HG03280 (cell line): ENCODE results near the gene SFXN1.
A peak's percentile ranks its signal among the peaks of the same experiment; 100 is the strongest.

ENCODE experiments used
- ATAC-seq: cut with Tn5 transposase; IDR thresholded peaks from one replicate; pipeline ENCODE4 v1.9.1; 2021; ENCODE audit warnings: mild to moderate bottlenecking, moderate library complexity; ENCODE audit not compliant: unreplicated experiment

Gene SFXN1

DNA sequence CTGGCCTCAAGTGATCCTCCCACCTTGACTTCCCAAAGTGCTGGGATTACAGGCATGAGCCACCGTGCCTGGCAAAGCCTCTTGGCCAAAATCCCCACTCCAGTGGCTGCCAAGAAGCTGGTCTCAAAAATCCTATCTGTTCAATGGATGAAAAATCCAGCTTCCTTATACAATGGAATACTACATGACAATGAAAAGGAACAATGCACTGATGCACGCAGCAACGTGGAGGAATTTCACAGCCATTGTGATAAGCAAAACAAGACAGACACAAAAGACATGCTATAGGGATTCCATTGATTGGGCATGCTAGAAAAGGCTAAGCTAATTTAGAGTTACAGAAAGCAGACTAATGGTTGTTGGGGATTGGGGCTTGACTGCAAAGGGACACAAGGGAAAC, 13.1 kb upstream of the SFXN1 start:
- ATAC-seq, result no peak

DNA sequence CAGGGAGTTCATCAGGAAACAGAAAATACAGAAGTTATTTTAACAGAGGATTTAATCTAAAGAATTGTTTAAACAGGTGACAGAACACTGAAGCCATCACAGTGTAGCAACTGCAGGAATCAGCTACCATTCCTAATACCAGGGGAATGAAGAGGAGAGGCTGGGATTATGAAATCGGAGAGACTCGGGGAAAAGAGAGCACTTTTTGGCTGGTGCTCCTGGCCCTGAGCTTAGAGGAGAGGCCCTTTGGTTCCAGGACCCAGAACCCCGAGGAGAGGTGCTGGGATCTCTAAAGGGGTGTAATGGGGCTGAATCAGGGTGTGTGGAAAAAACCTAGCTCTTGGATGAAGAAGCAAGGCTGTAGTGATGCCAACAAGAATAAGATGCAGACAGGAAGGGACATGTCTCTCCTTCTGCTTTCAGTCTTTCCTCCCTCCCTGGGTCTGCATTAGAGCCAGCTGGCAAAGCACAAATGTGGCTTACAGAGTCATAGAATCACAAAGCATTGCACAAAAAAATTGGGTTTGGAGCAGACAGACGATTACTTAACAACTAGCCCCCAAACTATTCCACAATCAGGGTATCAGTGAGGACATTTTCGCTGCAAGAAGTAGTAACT, 11.6 kb upstream of the SFXN1 start:
- ATAC-seq, result no peak

DNA sequence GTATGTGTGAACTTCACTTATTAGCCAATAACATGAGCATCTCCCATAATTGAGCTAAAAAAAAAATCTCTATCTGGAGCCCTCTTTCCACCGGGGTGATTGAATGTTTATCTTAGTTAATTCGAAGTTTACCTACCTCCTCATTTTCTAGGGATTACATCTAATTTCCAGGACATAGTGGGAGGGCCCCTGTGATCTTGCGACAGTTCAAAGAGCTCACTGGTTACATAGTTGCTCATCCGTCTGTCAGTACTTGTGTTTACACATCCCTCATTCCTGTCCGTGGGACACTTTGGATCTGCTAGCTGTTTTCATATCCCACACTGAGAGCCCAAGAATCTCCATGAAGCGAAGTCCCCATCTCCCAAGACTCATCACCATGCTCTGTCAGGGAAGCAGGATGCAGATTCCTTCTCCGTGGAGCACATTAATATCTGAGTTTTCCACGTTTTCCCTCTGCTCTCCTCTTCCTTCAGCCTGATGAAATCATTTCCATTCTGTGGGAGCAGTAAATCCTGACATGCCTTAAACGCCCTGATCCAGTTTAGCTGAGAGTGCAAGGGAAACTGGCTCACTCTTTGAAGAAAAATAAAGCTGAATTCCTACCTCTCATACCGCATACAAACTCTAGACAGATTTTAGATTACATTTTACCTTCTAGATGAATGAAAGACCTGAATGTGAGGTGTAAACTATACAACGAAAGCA, 10.2 kb upstream of the SFXN1 start:
- no peak for ATAC-seq

DNA sequence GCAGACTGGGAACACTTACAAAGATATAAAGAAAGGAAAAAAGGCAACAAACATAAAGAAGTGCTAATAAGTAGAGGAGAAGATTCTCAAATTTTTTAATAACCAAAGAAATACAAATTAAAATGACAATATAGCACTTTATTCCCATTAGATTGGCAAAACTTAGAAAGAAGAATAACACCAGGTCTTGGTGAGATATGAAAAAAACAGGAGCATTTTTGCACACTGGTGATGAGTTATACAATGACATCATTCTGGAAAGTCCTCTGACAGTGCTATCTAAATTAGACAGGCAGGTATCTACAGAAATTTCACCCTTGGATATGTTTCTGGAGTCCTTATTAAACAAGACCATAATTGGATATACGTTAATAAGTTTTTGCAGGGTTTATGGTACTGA, 9.5 kb upstream of the SFXN1 start:
- no peak for ATAC-seq

DNA sequence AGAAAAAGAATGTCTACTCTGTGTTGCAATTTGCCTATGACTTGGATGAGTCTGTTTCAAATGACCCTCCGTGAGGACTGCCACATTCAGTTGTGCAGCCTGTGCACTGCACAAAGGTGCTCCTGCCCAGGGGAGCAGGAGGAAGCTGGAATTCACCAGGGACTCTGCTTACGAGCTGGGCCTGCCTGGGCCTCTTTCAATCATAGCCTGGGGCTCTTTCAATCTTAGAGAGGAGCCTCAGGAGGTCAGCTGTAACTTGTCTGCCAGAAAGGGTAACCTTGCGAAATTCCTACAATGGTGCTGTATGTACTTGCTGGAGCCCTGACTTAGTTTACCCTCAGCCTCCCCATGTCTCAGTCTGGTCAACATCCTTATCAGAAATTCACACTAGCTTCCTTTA, 8.4 kb upstream of the SFXN1 start:
- no peak for ATAC-seq

DNA sequence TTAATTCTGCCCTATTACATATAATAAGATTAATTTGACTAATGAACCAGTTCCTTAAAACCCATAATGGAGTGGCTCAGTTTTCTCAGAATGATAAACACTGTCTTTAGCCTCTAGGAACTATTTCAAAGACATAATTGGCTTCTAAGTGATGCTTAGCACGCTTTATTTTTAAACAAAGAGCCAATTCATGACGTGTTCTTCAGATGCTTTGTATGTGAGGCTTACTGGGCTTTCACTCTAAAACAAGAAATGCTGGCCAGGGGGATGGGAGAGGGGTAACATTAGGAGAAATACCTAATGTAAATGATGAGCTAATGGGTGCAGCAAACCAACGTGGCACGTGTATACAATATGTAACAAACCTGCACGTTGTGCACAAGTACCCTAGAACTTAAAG, 7.6 kb upstream of the SFXN1 start:
- ATAC-seq, result no peak

DNA sequence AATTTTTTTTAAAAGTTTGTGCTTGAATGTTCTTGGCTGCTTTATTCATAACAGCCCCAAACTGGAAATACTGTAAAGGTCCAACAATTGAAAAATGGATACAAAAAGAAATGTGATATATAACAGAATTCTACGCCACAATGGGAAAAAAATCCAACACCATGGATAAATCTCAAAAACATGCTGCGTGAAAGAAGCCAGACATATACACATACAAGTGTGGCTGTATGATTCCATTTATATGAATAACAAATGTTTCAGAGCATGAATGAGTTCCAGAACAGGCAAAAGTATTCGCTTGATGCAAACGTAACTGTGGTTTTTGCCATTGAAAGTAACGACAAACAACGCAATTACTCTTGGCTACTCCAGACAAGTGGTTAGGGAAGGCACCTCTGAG, 7.2 kb upstream of the SFXN1 start:
- no peak for ATAC-seq

DNA sequence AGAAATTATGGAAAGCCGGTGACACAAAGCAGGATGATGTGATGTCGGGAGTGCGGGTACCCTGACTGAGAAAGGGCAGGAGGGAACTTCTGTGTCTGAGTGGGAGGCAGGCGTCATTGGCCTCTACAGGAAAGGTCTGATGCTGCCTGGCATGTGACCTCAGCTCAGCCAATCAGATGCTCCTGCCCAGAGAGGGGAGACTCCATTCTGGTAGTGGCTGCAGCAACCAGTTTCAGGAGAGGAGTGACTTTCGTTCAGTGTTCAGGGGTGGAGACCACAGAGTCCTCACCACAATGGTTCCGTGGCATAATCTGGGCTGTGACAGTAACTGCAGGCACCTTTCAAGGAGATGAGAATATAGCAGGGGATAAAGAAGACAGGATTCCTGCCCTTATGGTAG, 6.7 kb upstream of the SFXN1 start:
- ATAC-seq, result no peak

DNA sequence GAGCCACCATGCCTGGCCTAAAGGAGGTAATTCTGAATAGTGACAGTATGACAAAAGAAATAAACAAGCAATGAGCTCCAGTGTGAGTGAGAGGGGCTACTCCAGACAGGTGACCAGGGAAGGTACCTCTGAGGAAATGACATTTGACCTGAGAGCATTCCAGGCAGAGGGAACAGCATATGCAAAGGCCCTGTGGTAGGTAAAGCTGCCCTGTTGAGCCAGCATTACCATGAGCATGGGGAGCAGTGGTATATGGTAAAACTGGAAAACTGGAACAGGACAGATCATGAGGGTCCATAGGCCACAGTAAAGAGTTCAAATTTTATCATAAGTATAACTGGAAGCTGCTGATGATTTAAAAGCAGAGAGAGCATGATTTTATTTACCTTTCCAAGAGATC, 6.0 kb upstream of the SFXN1 start:
- ATAC-seq, result no peak

DNA sequence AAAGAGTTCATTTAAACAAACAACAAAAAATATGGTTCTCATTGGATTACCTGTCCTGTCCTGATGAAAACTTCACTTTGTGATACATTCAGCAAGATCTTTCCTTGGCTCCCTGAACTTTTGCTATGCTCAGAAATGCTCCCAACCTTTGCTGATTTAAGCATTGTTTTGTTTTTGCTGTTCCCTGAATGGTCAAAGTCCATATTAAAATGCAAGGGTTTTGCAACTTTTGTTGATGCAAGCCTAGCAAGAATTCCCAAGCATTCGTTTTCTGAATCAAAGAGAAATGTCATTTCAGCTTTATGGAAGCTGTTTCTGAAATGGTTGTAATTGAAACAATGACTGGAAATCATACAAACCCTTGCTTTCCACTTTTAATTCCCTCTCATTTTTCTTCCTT, 3.1 kb upstream of the SFXN1 start:
- no peak for ATAC-seq

DNA sequence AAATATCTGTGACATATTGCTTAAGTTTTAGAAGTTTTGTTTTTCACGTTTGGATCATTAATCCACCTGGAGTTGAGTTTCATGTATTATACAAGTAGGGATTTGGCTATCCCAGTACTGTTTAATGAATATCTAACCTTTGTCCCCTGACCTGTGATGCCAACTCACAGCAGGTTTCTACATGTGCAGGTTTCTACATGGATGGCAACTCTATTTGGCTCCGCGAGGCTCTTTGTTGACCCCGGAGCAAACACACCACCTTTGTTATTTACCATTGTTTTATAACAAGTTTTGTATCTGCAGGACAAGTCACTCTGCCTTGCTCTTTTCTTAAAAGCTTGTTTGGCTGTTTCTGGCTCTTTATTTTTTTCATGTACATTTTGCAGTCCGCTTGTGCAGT, 920 bp upstream of the SFXN1 start:
- no peak for ATAC-seq

DNA sequence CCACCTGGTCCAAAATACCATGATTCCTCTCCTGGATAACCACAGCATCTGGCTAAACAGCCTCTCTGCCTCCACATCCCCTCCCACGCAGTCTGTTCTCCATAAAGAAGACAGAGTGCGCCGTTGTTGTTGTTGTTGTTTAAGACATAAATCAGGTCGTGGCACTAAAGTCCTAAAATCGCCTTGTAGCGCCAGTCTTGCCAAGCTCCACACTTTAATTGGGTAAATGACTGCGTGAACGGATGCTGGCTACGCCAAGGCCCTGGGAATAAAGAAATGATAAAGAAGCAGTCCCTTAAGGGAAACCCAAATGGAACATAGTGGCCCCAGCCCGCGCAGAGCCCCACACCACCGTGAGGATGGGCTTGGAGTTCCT, 364 bp upstream of the SFXN1 start:
- no peak for ATAC-seq

DNA sequence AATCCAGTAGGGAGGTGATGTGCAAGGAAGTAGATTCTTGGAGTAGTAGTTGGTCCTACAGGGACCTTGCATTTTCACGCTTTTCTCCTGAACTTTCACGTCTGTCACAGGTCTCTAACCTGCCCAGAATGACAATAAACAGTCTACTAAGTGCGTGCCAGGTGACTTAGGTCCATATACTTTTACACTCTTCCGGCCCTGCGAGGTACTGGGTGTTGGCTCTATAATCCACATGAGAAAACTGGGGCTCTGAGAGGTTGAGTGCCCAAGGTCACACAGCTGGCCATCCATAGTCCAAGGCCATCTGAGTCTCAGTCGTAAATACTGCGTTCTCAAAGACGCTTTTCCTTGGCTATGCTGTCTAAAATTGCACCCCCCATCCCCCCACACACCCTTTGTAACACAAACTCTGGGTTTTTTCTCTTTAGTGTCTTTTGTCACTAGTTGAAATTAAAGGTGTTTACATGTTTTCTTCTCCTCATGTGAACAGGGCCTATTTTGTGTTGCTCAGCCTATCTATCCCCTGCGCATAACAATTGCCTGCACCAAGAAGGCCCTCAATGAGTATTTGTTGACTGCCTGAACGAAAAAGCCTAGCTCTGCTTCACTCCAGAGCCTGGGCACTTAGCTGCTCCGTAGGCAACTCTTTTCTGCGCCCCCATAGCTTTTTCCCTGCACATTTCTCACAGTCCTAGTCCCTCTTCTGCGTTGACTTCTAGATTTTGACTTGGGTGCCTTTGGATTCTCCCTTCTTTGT, 943 bp downstream of the SFXN1 start:
- ATAC-seq, result peak; percentile 4

DNA sequence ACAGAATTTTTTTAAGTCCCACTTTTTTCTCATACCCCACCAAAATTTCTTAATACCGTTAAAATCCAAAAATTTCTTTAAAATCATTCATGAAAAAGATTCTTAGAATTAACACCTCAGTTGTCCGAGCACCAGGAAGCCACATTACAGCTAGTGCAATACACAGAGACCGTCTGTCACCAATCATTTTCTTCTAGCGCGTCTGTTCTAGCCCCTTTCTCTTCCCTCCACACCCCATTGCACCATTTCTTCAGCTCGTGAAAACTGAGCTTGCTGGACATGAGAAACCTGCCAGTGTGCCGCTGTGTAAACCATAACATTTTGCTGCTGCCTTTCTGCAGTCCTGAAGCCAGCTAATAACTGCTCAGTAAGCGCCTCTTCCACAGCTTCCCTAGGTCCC, 5.0 kb downstream of the SFXN1 start:
- no peak for ATAC-seq

DNA sequence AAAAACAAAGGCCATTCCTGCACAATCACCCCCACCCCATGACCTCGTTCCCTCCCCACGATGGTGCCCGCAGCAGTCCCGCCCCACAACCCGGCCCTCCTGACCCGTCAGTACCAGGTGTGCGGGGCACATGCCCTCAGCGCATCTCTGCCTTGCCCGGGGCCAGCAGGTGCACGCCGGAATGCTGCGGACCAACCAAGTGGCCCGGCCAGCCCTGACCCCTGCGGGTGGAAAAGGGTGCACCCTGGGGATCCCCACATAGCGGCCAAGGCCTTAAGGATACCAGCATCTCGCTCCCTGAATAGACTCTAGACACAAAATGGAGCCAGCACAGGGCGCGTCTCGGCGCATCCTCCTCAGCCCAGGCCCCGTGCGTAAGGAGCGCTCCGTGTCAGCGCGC, 6.0 kb downstream of the SFXN1 start:
- ATAC-seq, result no peak

DNA sequence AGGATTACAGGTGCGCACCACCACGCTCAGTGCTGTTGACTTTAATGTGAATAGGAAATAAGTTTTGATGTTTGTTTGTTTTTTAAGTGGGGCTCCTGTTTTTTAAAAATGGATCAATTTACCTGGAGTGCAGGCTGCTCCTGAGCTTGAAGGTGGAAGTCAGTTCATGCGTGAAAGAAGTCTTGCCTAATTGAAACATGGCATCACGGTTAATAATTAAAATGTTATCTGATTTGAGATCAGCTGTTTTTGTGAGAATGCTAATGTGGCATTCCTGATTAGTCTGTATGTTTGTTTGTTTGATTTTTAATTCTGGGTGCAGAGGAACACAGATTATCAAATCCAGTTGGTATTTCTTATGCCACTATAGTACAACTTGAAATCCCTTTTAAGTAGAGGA, 6.5 kb downstream of the SFXN1 start:
- no peak for ATAC-seq

DNA sequence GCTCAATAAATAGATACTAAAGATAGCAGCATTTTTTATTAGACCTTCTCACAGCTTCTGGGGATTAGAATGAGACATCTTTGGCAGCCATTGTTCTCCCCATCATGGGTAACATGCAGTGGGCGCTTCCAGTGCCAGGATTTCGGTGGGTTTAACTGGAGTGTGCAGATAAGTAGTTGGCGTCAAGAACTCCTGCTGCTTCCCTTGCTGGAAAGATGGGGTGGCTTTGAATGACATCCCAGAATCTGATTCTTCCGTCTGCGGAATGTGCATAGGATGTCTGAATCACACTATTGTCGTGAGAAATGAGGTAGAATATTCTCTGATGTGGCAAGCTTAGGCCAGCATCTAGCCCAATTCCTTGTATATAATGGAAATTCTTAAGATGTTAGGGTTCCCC, 7.3 kb downstream of the SFXN1 start:
- no peak for ATAC-seq

DNA sequence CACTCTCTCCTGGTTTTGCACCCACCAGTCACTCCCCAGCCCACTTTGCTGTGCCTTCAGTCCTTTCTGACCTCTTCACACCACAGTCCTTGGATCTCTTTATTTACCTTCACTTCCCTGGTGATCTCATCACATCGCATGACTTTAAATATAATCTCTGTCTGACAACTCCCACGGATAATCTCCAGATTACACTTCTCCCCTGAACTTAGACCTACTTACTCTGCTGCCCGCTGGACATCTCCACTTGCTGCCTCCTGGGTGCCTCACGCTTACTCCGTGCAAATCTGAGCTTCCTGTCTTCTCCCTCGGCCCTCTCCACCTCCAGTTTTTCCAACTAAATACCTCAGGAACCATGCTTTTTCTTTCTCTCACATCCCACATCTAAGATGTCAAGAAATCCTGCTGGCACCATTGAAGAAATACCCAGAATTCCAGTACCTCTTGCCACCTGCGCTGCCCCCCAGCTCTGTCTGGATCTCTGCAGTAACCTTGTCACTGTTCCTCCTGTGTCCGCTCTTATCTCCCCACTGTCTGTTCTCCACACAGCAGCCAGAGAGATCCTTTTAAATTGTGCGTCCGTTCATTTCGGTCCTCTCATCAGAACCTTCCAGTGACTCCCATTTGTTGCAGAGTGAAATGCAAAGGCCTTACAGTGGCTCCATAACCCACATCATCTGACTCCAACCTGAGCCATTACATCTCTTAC, 9.3 kb downstream of the SFXN1 start:
- ATAC-seq, result no peak

DNA sequence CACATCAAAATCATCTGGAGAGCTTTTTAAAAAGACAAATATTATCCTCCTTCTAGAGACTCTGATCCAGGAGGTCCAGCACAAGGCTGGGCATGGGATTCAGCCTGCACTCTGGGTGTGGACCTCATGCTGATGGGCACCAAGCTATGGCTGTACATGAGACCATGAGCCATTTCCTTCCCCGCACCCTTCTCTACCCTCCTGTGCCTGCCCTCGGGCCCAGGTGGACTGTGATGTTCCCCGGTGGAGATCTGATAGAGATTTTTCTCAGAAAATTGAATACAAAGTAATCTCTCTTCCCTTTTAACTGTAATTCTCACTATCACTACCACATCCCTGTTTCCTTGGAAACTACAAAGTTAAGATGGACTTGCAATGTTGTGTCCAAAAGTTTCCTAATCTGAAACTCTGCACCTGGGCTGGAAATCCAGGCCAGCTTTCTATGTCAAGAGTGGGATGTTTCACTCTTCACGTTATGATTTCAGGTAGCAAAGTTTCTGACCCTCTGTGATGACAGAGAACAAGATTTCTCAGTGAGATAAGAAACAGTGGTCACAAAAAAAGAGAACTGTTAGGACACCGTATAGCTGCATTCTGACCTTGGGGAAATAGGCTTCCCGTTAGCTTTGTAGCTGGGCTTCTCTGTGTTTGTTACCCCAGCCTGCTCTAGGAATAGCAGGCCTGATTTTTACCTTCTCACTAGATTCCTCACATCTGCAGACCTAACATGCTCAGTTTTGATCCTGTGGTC, 11.5 kb downstream of the SFXN1 start:
- ATAC-seq, result no peak

DNA sequence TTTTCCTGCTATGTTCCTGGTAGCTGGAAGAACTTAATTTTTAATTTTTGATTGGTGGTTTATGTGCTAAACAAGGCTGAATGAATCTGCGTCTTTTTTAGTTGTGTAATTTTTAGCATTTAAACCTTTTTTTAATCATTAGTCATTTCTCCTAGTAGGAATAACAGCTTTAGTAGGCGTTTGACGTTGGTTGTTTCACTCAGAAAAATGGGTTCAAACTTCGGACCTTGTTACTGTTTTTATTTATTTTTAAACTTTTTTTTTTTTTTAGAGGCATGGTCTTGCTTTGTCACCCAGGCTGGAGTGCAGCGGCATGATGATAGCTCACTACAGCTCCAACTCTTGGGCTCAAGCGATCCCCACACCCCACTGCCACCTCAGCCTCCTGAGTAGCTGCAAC, 12.9 kb downstream of the SFXN1 start:
- no peak for ATAC-seq

DNA sequence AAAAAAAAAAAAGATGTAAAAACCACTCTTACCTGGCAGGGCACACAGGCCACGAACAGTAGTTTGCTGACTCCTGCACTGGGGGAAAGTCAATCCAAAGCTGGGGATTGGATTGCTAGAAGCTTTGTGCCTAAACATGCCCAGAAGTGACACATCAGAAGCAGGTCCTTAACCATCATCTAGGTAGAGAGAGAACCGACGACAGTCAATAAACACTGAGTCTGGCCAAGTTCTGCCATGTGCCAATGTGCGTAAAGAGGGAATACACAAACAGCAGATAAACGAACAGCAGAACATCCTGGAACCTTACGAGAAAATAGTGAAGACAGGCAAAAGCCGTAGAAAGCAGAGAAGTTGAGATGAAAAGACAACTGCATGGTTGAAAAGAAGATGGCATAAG, 14.9 kb downstream of the SFXN1 start:
- ATAC-seq, result no peak
